ENCODE data around the gene TEKT1. TPM values are rescaled to one million over a fixed set of nuclear protein-coding genes. Genes with fewer than 3 reads are reported as not detected.
"Not testable (repeated sequence)": the region's sequence is repeated elsewhere in the genome, so short reads cannot be mapped to it uniquely, and the experiment has no call there.

Gene TEKT1
- 1 to 10 TPM in 1 of 3 donors, under 1 TPM in 2; 0.39 to 1.4 (median 0.70) TPM for polyA plus RNA-seq (ENCODE audit: insufficient read length in 3 of 3)
- long read RNA-seq, donor 1: 0 reads
- long read RNA-seq, donor 2: 0 reads
- long read RNA-seq, donor 3: 0 reads
- long read RNA-seq, donor 4: 0 reads
- long read RNA-seq, donor 5: 0 reads
- long read RNA-seq, donor 6: 0 reads
- long read RNA-seq, donor 7: 0 reads
- long read RNA-seq, donor 8: 0 reads
- long read RNA-seq, donor 9: 0 reads
- long read RNA-seq, donor 10: 0 reads
- long read RNA-seq, donor 11: 0 reads
- long read RNA-seq, donor 12: 0 reads
- long read RNA-seq, donor 13: 0 reads
- long read RNA-seq, donor 14: 0 reads
- long read RNA-seq, donor 15: 0 reads
- long read RNA-seq, donor 16, partial matches to known transcripts: 0 of 1 reads
- long read RNA-seq, donor 16, other reads (novel, unspliced or antisense): 0 of 1 reads

GRCh38 chr17:6831661-6832263, at the start of gene TEKT1:
Gene TEKT1, minus strand, starts transcription at chr17:6831729. Its CDS starts 1,353 bp downstream, at chr17:6830376.
- DNase-seq (ENCODE audit: extremely low read depth in 1 of 11, low read depth in 9 of 11, low spot score in 4 of 11): peak; percentile 65 to 88 (median 81)

GRCh38 chr17:6879221-6879975, 47.9 kb upstream of the TEKT1 start:
- not testable (repeated sequence) for DNase-seq (ENCODE audit: extremely low read depth in 1 of 11, low read depth in 9 of 11, low spot score in 4 of 11)

- not testable (repeated sequence) for DNase-seq (ENCODE audit: extremely low read depth in 1 of 11, low read depth in 9 of 11, low spot score in 4 of 11)
Measured at GRCh38 chr17:6875276-6875675, 43.7 kb upstream of the TEKT1 start.

- DNase-seq (ENCODE audit: extremely low read depth in 1 of 11, low read depth in 9 of 11, low spot score in 4 of 11): no peak
Measured at GRCh38 chr17:6872936-6873335, 41.4 kb upstream of the TEKT1 start.

- DNase-seq (ENCODE audit: extremely low read depth in 1 of 11, low read depth in 9 of 11, low spot score in 4 of 11): no peak
Measured at GRCh38 chr17:6870841-6871240, 39.3 kb upstream of the TEKT1 start.

- peak in 3 of 11 donors; percentile 10 to 20 (median 11) for DNase-seq (ENCODE audit: extremely low read depth in 1 of 11, low read depth in 9 of 11, low spot score in 4 of 11)
Measured at GRCh38 chr17:6868582-6868981, 37.1 kb upstream of the TEKT1 start.

GRCh38 chr17:6867849-6868248, 36.3 kb upstream of the TEKT1 start:
- no peak for DNase-seq (ENCODE audit: extremely low read depth in 1 of 11, low read depth in 9 of 11, low spot score in 4 of 11)

GRCh38 chr17:6862825-6863224, 31.3 kb upstream of the TEKT1 start:
- no peak for DNase-seq (ENCODE audit: extremely low read depth in 1 of 11, low read depth in 9 of 11, low spot score in 4 of 11)

GRCh38 chr17:6862122-6862521, 30.6 kb upstream of the TEKT1 start:
- DNase-seq (ENCODE audit: extremely low read depth in 1 of 11, low read depth in 9 of 11, low spot score in 4 of 11): no peak

- DNase-seq (ENCODE audit: extremely low read depth in 1 of 11, low read depth in 9 of 11, low spot score in 4 of 11): no peak
Measured at GRCh38 chr17:6857904-6858303, 26.4 kb upstream of the TEKT1 start.

- DNase-seq (ENCODE audit: extremely low read depth in 1 of 11, low read depth in 9 of 11, low spot score in 4 of 11): no peak
Measured at GRCh38 chr17:6857336-6857735, 25.8 kb upstream of the TEKT1 start.

- no peak for DNase-seq (ENCODE audit: extremely low read depth in 1 of 11, low read depth in 9 of 11, low spot score in 4 of 11)
Measured at GRCh38 chr17:6856051-6856450, 24.5 kb upstream of the TEKT1 start.

GRCh38 chr17:6853764-6854442, 22.4 kb upstream of the TEKT1 start:
- no peak for DNase-seq (ENCODE audit: extremely low read depth in 1 of 11, low read depth in 9 of 11, low spot score in 4 of 11)

GRCh38 chr17:6848545-6849179, 17.1 kb upstream of the TEKT1 start:
- not testable (repeated sequence) for DNase-seq (ENCODE audit: extremely low read depth in 1 of 11, low read depth in 9 of 11, low spot score in 4 of 11)

- not testable (repeated sequence) for DNase-seq (ENCODE audit: extremely low read depth in 1 of 11, low read depth in 9 of 11, low spot score in 4 of 11)
Measured at GRCh38 chr17:6846138-6846537, 14.6 kb upstream of the TEKT1 start.

- not testable (repeated sequence) for DNase-seq (ENCODE audit: extremely low read depth in 1 of 11, low read depth in 9 of 11, low spot score in 4 of 11)
Measured at GRCh38 chr17:6844406-6844805, 12.9 kb upstream of the TEKT1 start.

GRCh38 chr17:6843241-6843880, 11.8 kb upstream of the TEKT1 start:
- DNase-seq (ENCODE audit: extremely low read depth in 1 of 11, low read depth in 9 of 11, low spot score in 4 of 11): peak in 6 of 11 donors; percentile 20 to 54 (median 35)

GRCh38 chr17:6841769-6842168, 10.2 kb upstream of the TEKT1 start:
- DNase-seq (ENCODE audit: extremely low read depth in 1 of 11, low read depth in 9 of 11, low spot score in 4 of 11): not testable (repeated sequence)
